Measurements from ENCODE around the gene UGT1A7.

Gene UGT1A7

DNA sequence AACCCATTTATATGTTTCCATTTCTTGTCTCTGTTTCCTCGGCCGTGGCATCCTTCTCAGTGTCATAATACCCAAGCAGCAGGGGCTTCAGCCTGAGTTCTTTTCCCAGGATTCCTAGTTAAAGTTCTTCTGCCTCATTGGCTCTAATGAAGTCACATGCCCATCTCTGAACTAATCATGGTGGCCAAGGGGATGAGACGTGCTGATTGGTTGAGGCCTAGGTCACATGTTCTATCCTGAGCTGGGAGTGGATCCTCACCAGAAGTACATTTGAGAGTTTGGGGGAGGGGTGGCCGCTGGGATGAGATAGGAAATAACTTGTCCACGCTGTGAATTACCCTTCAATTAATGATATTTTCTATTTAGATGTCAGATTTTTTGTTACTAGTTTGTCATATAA is 27.2 kb downstream of the UGT1A7 start:
- Histone ChIP-seq H3K36me3 (ENCODE audit: insufficient read depth, low read length) (no peaks in the 10 kb centered on the region), H3K4me2 (ENCODE audit: low read depth, low read length, poor library complexity, severe bottlenecking) (no peak overlapping the region), H3K79me2 (ENCODE audit: insufficient read depth, low read length) (no peaks in the 10 kb centered on the region), H3K9me3 (ENCODE audit: insufficient read depth, low read depth, low read length) (no peaks in the 10 kb centered on the region), H2AFZ (ENCODE audit: low read length) (no peak overlapping the region), H3F3A (ENCODE audit: low read depth) (no peaks in the 10 kb centered on the region), H3K27me3 (ENCODE audit: insufficient read depth, low read length, poor library complexity, severe bottlenecking) (no peaks in the 10 kb centered on the region), H3K9ac (ENCODE audit: low read depth, low read length, poor library complexity, severe bottlenecking) (no peak overlapping the region), H3K4me1 (ENCODE audit: insufficient read depth, low read length, poor library complexity, severe bottlenecking) (no peaks in the 10 kb centered on the region), H3K9me2 (replicated peaks; ENCODE audit: low read depth, low read length) (no peaks in the 10 kb centered on the region), H3K4me3 (ENCODE audit: low read length, poor library complexity, severe bottlenecking) (no peak overlapping the region), H4K20me1 (ENCODE audit: insufficient read depth, low read length, poor library complexity, severe bottlenecking) (no peaks in the 10 kb centered on the region)
- no peak for TF ChIP-seq EZH2phosphoT487 (IDR thresholded peaks at IDR 0.05; ENCODE audit: borderline replicate concordance)
- TF ChIP-seq, protein P1, sequence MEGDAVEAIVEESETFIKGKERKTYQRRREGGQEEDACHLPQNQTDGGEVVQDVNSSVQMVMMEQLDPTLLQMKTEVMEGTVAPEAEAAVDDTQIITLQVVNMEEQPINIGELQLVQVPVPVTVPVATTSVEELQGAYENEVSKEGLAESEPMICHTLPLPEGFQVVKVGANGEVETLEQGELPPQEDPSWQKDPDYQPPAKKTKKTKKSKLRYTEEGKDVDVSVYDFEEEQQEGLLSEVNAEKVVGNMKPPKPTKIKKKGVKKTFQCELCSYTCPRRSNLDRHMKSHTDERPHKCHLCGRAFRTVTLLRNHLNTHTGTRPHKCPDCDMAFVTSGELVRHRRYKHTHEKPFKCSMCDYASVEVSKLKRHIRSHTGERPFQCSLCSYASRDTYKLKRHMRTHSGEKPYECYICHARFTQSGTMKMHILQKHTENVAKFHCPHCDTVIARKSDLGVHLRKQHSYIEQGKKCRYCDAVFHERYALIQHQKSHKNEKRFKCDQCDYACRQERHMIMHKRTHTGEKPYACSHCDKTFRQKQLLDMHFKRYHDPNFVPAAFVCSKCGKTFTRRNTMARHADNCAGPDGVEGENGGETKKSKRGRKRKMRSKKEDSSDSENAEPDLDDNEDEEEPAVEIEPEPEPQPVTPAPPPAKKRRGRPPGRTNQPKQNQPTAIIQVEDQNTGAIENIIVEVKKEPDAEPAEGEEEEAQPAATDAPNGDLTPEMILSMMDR (conservative IDR thresholded peaks at IDR 0.05; ENCODE audit: low read length), result no peak

DNA sequence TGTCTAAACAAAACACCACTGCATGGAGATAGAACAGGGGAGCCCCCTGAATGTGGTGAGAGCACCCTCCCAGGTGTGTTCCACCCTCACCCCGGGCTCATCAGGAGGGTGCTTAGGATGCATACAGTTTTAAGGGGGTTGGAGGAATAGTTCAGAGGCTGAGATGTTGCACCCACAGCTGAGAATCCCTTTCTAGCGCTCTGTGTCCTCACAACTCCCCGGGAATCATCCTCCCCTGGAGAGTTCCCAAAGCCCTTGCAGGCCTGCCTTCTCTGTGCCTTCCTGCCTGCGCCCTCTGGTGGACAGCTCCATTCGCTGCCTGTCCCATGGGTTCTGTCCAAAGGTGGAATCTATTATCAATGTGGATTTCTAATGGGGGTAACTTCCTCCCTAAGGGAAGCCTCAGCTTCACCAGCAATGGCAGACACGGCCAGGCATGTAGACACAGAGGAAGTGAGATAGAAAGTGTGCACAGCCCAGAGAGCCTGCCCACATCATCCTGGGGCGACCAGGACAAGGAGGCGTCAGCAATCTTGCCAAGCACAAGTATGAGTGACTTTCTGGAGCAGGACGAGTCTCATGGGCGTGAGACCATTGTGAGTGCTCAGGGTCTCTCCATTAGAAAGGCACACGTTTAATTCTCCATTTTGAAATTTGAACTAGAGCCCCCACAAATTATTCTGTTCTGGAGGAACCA is 29.8 kb downstream of the UGT1A7 start:
- H3K27me3 ChIP-seq (ENCODE audit: insufficient read depth, low read length, poor library complexity, severe bottlenecking), result no peaks in the 10 kb centered on the region
- H4K20me1 ChIP-seq (ENCODE audit: insufficient read depth, low read length, poor library complexity, severe bottlenecking), result no peaks in the 10 kb centered on the region
- H3K4me2 ChIP-seq (ENCODE audit: low read depth, low read length, poor library complexity, severe bottlenecking), result no peak overlapping the region
- no peaks in the 10 kb centered on the region for H3K36me3 ChIP-seq (ENCODE audit: insufficient read depth, low read length)
- H2AFZ ChIP-seq (ENCODE audit: low read length), result no peak overlapping the region
- no peaks in the 10 kb centered on the region for H3K9me3 ChIP-seq (ENCODE audit: insufficient read depth, low read depth, low read length)
- no peaks in the 10 kb centered on the region for H3K79me2 ChIP-seq (ENCODE audit: insufficient read depth, low read length)
- no peak overlapping the region for H3K4me3 ChIP-seq (ENCODE audit: low read length, poor library complexity, severe bottlenecking)
- no peaks in the 10 kb centered on the region for H3K4me1 ChIP-seq (ENCODE audit: insufficient read depth, low read length, poor library complexity, severe bottlenecking)
- no peaks in the 10 kb centered on the region for H3K9me2 ChIP-seq (replicated peaks; ENCODE audit: low read depth, low read length)
- no peak overlapping the region for H3K9ac ChIP-seq (ENCODE audit: low read depth, low read length, poor library complexity, severe bottlenecking)
- no peaks in the 10 kb centered on the region for H3F3A ChIP-seq (ENCODE audit: low read depth)
- TF ChIP-seq EZH2phosphoT487 (IDR thresholded peaks at IDR 0.05; ENCODE audit: borderline replicate concordance), result no peak
- TF ChIP-seq, protein P1 (conservative IDR thresholded peaks at IDR 0.05; ENCODE audit: low read length), result peak; percentile 96

DNA sequence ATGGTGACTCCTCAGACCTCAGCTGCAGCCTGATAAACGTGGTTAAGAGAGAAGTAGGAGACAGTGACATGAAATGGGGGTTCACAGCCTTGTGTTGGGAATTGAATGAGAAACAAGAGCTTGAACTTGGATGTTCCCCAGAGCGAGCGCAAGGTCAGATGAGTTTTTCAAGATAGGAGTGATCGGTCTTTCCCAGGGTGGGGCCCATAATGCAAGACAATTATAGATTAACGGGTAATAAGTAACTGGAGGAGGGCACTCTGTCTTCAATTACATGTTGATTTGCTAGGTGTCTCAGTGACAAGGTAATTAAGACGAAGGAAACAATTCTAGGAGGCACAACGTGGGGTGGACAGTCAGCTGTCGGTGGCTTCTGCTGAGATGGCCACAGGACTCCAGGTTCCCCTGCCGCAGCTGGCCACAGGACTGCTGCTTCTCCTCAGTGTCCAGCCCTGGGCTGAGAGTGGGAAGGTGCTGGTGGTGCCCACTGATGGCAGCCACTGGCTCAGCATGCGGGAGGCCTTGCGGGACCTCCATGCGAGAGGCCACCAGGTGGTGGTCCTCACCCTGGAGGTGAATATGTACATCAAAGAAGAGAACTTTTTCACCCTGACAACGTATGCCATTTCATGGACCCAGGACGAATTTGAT is 31.0 kb downstream of the UGT1A7 start, which contains the start of gene UGT1A5:
Gene UGT1A5, plus strand, starts transcription at position 297 of the 651 bp plus-strand sequence. Its CDS starts 85 bp downstream, at position 382.
- H3F3A ChIP-seq (ENCODE audit: low read depth), result no peaks in the 10 kb centered on the region
- no peak within 1 kb of the TSS for H3K4me3 ChIP-seq (ENCODE audit: low read length, poor library complexity, severe bottlenecking)
- H2AFZ ChIP-seq (ENCODE audit: low read length), result no peak within 1 kb of the TSS
- no peak within 1 kb of the TSS for H3K4me2 ChIP-seq (ENCODE audit: low read depth, low read length, poor library complexity, severe bottlenecking)
- H3K36me3 ChIP-seq (ENCODE audit: insufficient read depth, low read length), result no peaks in the 10 kb centered on the region
- TF ChIP-seq EZH2phosphoT487 (IDR thresholded peaks at IDR 0.05; ENCODE audit: borderline replicate concordance), result no peak
- TF ChIP-seq, protein P1 (conservative IDR thresholded peaks at IDR 0.05; ENCODE audit: low read length), result no peak
- H3K4me1 ChIP-seq (ENCODE audit: insufficient read depth, low read length, poor library complexity, severe bottlenecking), result no peaks in the 10 kb centered on the region
- H3K9ac ChIP-seq (ENCODE audit: low read depth, low read length, poor library complexity, severe bottlenecking), result no peak within 1 kb of the TSS
- H3K27me3 ChIP-seq (ENCODE audit: insufficient read depth, low read length, poor library complexity, severe bottlenecking), result no peaks in the 10 kb centered on the region
- no peaks in the 10 kb centered on the region for H3K79me2 ChIP-seq (ENCODE audit: insufficient read depth, low read length)
- no peaks in the 10 kb centered on the region for H3K9me2 ChIP-seq (replicated peaks; ENCODE audit: low read depth, low read length)
- no peaks in the 10 kb centered on the region for H3K9me3 ChIP-seq (ENCODE audit: insufficient read depth, low read depth, low read length)
- no peaks in the 10 kb centered on the region for H4K20me1 ChIP-seq (ENCODE audit: insufficient read depth, low read length, poor library complexity, severe bottlenecking)

Data from Loucy (cell line).